Motor neuron (in vitro differentiated cells): ENCODE measurements around the gene FBP2. TPM values are rescaled to one million over a fixed set of nuclear protein-coding genes. Genes with fewer than 3 reads are reported as not detected.

Experiments used
- ATAC-seq, 8 experiments: fragments of 200-7000 bp; cut with Tn5 transposase; replicated peaks in 6 of 8; 2 replicates each; pipeline ENCODE4 v1.8.0; 2021; ENCODE audit warnings: mild to moderate bottlenecking in 8 of 8, moderate library complexity in 8 of 8
- H3K27ac ChIP-seq, 2 donors: fragments of 250-450 bp; sonication (Bioruptor Pico); 2 replicates each; pipeline ENCODE4 v1.9.0; 2021; ENCODE audit warnings: antibody characterized with exemption in 2 of 2, mild to moderate bottlenecking in 2 of 2, moderate library complexity in 1 of 2
- H3K4me1 ChIP-seq, 2 donors: fragments of 250-450 bp; sonication (Bioruptor Pico); replicated peaks in 1 of 2; 2 replicates each; pipeline ENCODE4 v1.6.1; 2021; ENCODE audit warnings: antibody characterized with exemption in 2 of 2, mild to moderate bottlenecking in 2 of 2, moderate library complexity in 1 of 2
- H3K4me3 ChIP-seq, 5 donors: fragments of 250-450 bp; sonication (Bioruptor Pico); 2 replicates each; pipeline ENCODE4 v1.9.0; 2021; ENCODE audit warnings: antibody characterized with exemption in 5 of 5, mild to moderate bottlenecking in 5 of 5, moderate library complexity in 4 of 5
- WGBS, 10 experiments: fragments of 450-650 bp; shearing (Covaris generic); methylation state at CpG; one replicate each; pipeline ENCODE4 v1.0.0; 2022; 5-methylcytosine and 5-hydroxymethylcytosine counted together
- in situ Hi-C, 9 experiments: fragments of 400-800 bp; cut with MboI; loops; one replicate each; pipeline ENCODE4 v1.15.0; 2021; ENCODE audit warnings: low sequenced_read_pairs in 9 of 9, low pct_unique_long_range_greater_than_20kb in 2 of 9; ENCODE audit not compliant: unreplicated experiment in 9 of 9
- total RNA-seq, 8 experiments: library from RNA; unstranded; fragments of 300-600 nt; gene quantifications; 2 replicates each; pipeline versions ENCODE4 v1.2.3 to v1.2.4, GENCODE V29; 2022

FBP2 gene
- total RNA-seq, 8 experiments from 2014 or later = 0.05 to 0.42 (median 0.29) TPM; not detected in 5

DNA sequence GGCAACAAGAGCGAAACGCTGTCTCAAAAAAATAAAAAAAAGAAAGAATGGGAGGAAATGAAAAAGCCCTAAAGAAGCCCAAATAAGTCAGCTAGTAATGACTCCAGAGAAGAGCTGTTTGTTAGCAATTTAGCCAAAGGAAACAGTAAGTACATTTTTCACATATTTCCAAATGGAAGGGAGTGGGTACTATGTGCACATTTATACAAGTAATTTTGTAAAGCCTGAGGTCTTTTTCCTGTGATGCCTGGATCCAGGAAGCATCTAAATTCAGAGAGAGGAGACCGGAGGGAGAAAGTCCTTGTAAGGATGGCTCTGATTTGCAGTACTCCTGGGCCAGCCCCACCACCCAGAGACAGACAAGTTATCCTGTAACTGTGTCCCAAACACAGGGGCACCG, 31.0 kb upstream of the FBP2 start:
- 13 to 100% (median 71%) methylated on average over 1 to 4 of the region's 4 CpGs; no CpG with 5 or more reads in 2 of the 10 experiments for WGBS, 10 experiments
- Histone ChIP-seq H3K4me3 (no peak overlapping the region), H3K27ac (no peak overlapping the region), H3K4me1 (no peaks in the 10 kb centered on the region)
- in situ Hi-C loops = no loop called here
- ATAC-seq = peak in 1 of 8 experiments; percentile 77

- in situ Hi-C loops = no loop called here
- peak in 5 of 8 experiments; percentile 29 to 79 (median 58) for ATAC-seq
- Histone ChIP-seq H3K4me1 (no peaks in the 10 kb centered on the region), H3K27ac (no peak overlapping the region), H3K4me3 (no peak overlapping the region)
- 47 to 75% (median 60%) methylated on average over 1 to 5 of the region's 9 CpGs; no CpG with 5 or more reads in 7 of the 10 experiments for WGBS, 10 experiments
Observed at GRCh38 chr9:94623253-94623652, 29.6 kb upstream of the FBP2 start.

GRCh38 chr9:94622087-94622800, 28.6 kb upstream of the FBP2 start:
- Histone ChIP-seq H3K4me1 (no peaks in the 10 kb centered on the region), H3K4me3 (no peak overlapping the region), H3K27ac (no peak overlapping the region)
- ATAC-seq = no peak
- 0 to 100% (median 64%) methylated on average over 1 to 8 of the region's 19 CpGs; no CpG with 5 or more reads in 5 of the 10 experiments for WGBS, 10 experiments
- in situ Hi-C loops = no loop called here

GRCh38 chr9:94619026-94619425, 25.4 kb upstream of the FBP2 start:
- Histone ChIP-seq H3K4me3 (no peak overlapping the region), H3K27ac (no peak overlapping the region), H3K4me1 (no peaks in the 10 kb centered on the region)
- in situ Hi-C loops = no loop called here
- 0 to 100% (median 93%) methylated on average over 1 to 4 of the region's 4 CpGs; no CpG with 5 or more reads in 2 of the 10 experiments for WGBS, 10 experiments
- no peak for ATAC-seq

DNA sequence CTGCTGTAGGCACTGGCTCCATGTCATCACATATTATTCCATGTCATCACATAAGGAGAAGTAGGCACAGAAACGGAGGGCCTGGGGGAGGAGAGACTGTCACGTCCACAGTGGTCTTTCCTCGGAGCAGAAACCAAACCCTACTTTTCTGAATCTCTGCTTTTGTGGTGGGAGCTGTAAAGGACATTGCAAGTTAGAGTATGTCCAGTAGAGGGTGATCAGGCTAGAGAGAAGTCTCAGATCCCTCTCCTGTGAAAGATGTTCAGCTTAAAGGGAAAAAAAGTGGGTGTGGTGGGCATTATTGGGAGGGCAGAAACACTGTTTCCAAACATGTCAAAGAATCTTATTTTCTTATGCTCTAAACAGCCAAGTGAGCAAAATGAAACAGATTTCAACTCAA, 19.4 kb upstream of the FBP2 start:
- H3K4me3 ChIP-seq = no peak overlapping the region
- peak in 1 of 8 experiments; percentile 17 for ATAC-seq
- in situ Hi-C loops = no loop called here
- 40 to 100% (median 80%) methylated on average over 1 to 3 of the region's 3 CpGs; no CpG with 5 or more reads in 1 of the 10 experiments for WGBS, 10 experiments
- H3K4me1 ChIP-seq = peaks cover 4 to 8% of the 10 kb centered on the region in 2 donors
- H3K27ac ChIP-seq = no peak overlapping the region

DNA sequence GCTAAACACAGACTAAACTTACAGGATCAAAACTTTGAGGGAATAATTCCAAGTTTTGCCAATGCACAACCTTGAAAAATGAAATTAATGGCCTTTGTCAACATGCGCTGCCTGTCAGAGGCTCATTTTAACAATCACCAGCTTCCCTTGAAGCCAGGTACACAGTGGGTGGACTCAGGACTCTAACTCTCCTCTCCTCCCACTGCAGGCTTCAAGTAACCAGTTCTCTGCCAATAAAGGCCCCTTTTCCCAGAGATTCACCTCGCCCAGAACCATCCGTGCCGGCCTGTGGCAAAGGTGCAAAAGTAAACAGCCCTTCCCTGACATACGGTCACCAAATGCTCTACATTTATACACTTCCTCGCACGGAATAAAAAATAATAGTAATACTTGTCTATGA, 18.4 kb upstream of the FBP2 start:
- in situ Hi-C loops = no loop called here
- Histone ChIP-seq H3K27ac (no peak overlapping the region), H3K4me1 (peaks cover 4 to 8% of the 10 kb centered on the region in 2 donors), H3K4me3 (no peak overlapping the region)
- no peak for ATAC-seq
- whole genome bisulfite sequencing, 10 experiments = 20 to 100% (median 86%) methylated on average over 1 to 7 of the region's 7 CpGs; no CpG with 5 or more reads in 1 of the 10 experiments

GRCh38 chr9:94611638-94612068, 18.0 kb upstream of the FBP2 start:
- Histone ChIP-seq H3K27ac (no peak overlapping the region), H3K4me1 (peaks cover 4 to 8% of the 10 kb centered on the region in 2 donors), H3K4me3 (no peak overlapping the region)
- WGBS, 10 experiments = 0 to 100% (median 78%) methylated on average over 1 to 3 of the region's 3 CpGs; no CpG with 5 or more reads in 2 of the 10 experiments
- no peak for ATAC-seq
- in situ Hi-C loops = no loop called here

DNA sequence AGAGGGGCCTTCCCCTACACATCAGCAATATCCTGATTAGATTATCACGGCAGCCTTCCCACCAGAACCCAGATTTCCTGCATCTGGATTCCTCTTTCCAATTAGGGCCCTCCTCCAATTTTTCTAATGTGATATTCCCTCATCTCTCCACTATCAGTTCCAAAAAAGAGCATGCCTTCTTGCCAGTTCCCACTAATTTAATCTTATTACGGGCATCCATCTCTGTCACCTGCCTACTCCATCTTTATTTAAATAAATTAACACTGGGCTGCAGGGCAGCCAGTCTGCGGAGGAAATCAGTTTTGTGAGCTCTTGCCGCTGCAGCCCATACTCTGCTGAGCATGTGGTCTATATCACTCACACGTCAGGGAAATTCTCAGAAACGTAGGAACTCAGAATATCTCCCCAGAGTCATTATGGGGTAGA, 16.6 kb upstream of the FBP2 start:
- WGBS, 10 experiments = 0 to 81% (median 49%) methylated on average over 1 to 6 of the region's 6 CpGs; no CpG with 5 or more reads in 2 of the 10 experiments
- in situ Hi-C loops = no loop called here
- peaks cover 4 to 8% of the 10 kb centered on the region in 2 donors for H3K4me1 ChIP-seq
- H3K4me3 ChIP-seq = no peak overlapping the region
- H3K27ac ChIP-seq = no peak overlapping the region
- peak in 1 of 8 experiments; percentile 47 for ATAC-seq

DNA sequence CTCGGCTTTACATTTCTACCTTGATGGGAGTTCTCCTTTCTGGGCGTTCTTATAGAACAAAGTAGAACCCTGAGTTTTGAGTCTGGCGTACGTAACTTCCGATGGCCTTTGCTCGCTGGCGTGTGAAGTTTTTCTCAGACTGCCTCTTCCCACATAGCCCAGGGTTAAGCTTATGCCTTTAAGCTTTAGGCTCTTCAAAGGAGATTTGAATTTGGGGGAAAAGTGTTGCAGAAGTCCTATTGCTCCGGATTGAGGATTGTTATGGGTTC, 13.7 kb upstream of the FBP2 start:
- no peak for ATAC-seq
- 75 to 100% (median 90%) methylated on average over 1 to 8 of the region's 8 CpGs; no CpG with 5 or more reads in 4 of the 10 experiments for WGBS, 10 experiments
- no peak overlapping the region for H3K4me3 ChIP-seq
- peaks cover 4 to 8% of the 10 kb centered on the region in 2 donors for H3K4me1 ChIP-seq
- no peak overlapping the region for H3K27ac ChIP-seq
- in situ Hi-C loops = no loop called here

DNA sequence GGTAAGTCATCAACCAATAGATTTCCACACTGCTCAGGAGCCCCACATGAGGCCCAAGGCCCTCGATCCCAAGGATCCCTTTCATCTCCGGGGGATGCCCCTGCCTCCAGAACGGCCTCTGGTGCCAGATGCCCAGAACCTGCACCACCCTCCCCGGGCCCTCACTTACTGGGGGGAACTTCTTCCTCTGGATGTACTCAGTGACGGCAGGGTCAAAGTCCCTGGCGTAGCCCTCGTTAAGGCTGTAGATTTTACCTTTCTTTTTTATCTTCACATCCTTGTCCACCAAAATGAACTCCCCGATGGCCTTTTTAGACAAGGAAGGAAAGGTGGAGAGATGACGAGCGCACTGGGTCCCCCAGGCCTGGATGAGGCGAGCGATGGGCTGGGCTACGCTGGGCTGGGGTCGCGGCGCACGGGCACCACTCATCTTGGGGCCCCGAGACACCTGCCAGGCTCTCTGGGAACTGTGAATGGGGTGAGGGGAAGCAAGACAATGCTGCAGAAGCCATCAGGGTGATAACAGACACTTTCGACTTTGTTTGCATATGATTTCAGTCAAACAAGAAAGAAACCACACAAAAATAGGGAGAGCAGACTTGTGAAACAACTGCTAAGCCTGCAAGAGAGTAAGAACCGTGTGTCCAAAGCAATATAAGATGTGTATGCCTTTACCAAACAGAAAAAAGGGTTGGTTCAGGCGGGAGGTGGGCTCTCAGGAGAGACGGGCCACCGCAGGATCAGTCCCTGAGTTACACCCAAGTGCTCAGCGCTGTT, 13.2 kb upstream of the FBP2 start:
- Histone ChIP-seq H3K4me3 (no peak overlapping the region), H3K27ac (no peak overlapping the region), H3K4me1 (peaks cover 4 to 8% of the 10 kb centered on the region in 2 donors)
- WGBS, 10 experiments = 46 to 100% (median 90%) methylated on average over 2 to 11 of the region's 24 CpGs; no CpG with 5 or more reads in 2 of the 10 experiments
- ATAC-seq = no peak
- in situ Hi-C loops = no loop called here

- Histone ChIP-seq H3K4me3 (no peak overlapping the region), H3K4me1 (peaks cover 0 to 4% of the 10 kb centered on the region in 2 donors), H3K27ac (no peak overlapping the region)
- in situ Hi-C loops = no loop called here
- peak; percentile 50 to 98 (median 82) for ATAC-seq
- 0 to 65% (median 18%) methylated on average over 1 to 13 of the region's 21 CpGs for WGBS, 10 experiments
Observed at GRCh38 chr9:94603259-94604160, 9.9 kb upstream of the FBP2 start.

DNA sequence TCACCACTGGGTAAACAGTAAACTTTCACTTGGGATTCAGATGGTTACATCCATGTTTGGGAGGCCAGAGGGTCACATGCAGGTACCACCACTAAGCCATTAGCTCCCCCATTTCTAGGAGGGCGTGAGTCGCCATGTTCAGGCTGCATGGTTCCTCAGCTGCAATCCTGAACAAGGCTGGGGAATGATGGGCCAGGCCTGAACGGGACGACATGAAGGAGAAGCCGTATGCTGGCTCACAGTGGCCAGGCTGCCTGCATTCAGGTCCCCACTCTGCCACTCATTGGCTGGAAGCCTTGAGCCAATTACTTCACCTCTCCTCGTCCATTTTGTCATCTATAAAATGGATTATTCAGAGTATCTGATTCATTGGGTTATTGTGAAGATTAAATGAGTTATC, 9.0 kb upstream of the FBP2 start:
- H3K4me3 ChIP-seq = no peak overlapping the region
- no peak for ATAC-seq
- 43 to 93% (median 55%) methylated on average over 1 to 5 of the region's 6 CpGs; no CpG with 5 or more reads in 4 of the 10 experiments for WGBS, 10 experiments
- no peak overlapping the region for H3K27ac ChIP-seq
- H3K4me1 ChIP-seq = no peaks in the 10 kb centered on the region
- in situ Hi-C loops = no loop called here
